GM23248 (cell line): ENCODE measurements around the gene ULK3.

ENCODE experiments used
- EZH2 ChIP-seq: fragments of 200-600 bp; sonication (generic); IDR thresholded peaks from 2 replicates; pipeline ENCODE4 v1.6.1; 2018; ENCODE audit warnings: antibody characterized with exemption, mild to moderate bottlenecking; ENCODE audit not compliant: insufficient read depth, poor library complexity, severe bottlenecking
- EZH2phosphoT487 ChIP-seq: fragments of 200-600 bp; sonication (generic); IDR thresholded peaks from 2 replicates; pipeline ENCODE4 v1.6.1; 2018; ENCODE audit warnings: antibody characterized with exemption, moderate library complexity, mild to moderate bottlenecking, low read depth; ENCODE audit not compliant: insufficient read depth

DNA sequence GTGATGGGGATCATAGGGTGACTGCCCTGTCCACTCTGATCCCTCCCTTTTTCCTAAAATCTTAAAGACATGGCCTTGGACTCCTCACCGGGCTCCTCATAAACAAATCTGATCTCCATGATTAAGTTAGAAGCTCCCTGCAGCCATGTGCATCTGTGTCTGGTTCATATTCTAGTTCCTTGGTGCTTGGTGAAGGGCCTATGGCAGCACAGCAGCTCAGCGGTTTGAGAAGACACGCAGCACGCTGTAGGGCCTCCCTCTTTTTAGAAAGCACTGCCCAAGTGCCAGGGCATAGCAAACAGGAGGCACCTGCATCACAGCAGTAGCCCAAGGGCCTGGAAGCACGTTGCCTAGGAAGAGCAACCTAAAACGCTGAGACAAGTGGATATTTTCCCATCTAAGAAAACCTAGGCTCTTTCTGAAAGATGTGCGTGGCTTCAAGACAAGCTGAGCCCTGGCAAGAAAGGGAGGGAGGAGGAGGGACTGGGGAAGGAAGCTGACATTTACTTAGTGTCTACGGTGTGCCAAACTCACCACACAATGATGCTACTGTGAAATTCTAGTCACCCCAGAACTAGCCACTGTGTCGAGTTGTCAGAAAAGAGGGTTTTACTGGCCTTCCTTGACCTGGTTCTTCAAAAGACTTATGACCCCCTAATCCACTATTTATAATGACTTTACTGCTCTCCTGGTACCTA, 14.9 kb upstream of the ULK3 start:
- TF ChIP-seq EZH2 (no peak), EZH2phosphoT487 (no peak)
